K562 (cell line): Measurements from ENCODE around the gene CNOT11. TPM values are rescaled to one million over a fixed set of nuclear protein-coding genes. Genes with fewer than 3 reads are reported as not detected.

ENCODE experiments used
- ATF1 ChIP-seq, 2 experiments: fragments of 450-650 bp in 1 of 2; IDR thresholded peaks; 2 replicates each; pipeline ENCODE4 v1.6.1; 2016; ENCODE audit warnings: missing compliant biosample characterization in 1 of 2, missing genetic modification characterization in 1 of 2
- HIVEP1 ChIP-seq: fragments of 250-450 bp; sonication (Bioruptor Pico); IDR thresholded peaks from 2 replicates; pipeline ENCODE4 v1.4.0; 2020; ENCODE audit warnings: mild to moderate bottlenecking
- POLR2B ChIP-seq: fragments of 450-650 bp; IDR thresholded peaks from 2 replicates; pipeline ENCODE4 v1.6.1; 2018; ENCODE audit warnings: low read depth; ENCODE audit not compliant: partially characterized antibody
- SMAD3 ChIP-seq: fragments of 450-650 bp; formaldehyde crosslinking; conservative IDR thresholded peaks from 2 replicates; pipeline ENCODE4 v1.4.0; 2020; ENCODE audit warnings: mild to moderate bottlenecking
- TAF1 ChIP-seq: IDR thresholded peaks from 2 replicates; pipeline ENCODE4 v1.6.1; 2011; ENCODE audit warnings: mild to moderate bottlenecking, low read length, moderate library complexity; ENCODE audit not compliant: insufficient read depth, control insufficient read depth, severe bottlenecking; ENCODE audit errors: extremely low read depth
- TAF7 ChIP-seq: fragments of 450-650 bp; IDR thresholded peaks from 2 replicates; pipeline ENCODE4 v1.6.1; 2016; ENCODE audit warnings: missing genetic modification characterization, missing compliant biosample characterization
- TCF7L2 ChIP-seq: fragments of 150-350 bp; IDR thresholded peaks from 2 replicates; pipeline ENCODE4 v1.6.1; 2016; ENCODE audit warnings: low read depth, mild to moderate bottlenecking, low read length, moderate library complexity
- TEAD4 ChIP-seq, 2 experiments: sonication (generic) in 1 of 2; formaldehyde crosslinking in 1 of 2; IDR thresholded peaks; 2 replicates each; pipeline versions ENCODE4 v1.6.1 to v1.8.0; 2012 to 2022; ENCODE audit warnings: borderline replicate concordance in 1 of 2, inconsistent platforms in 1 of 2, low read length in 1 of 2, mild to moderate bottlenecking in 1 of 2, missing genetic modification reagents in 1 of 2
- ZNF232 ChIP-seq: sonication (generic); formaldehyde crosslinking; IDR thresholded peaks from 2 replicates; pipeline ENCODE4 v1.8.0; 2022; ENCODE audit warnings: mild to moderate bottlenecking, missing genetic modification reagents
- ZNF561 ChIP-seq: fragments of 450-650 bp; formaldehyde crosslinking; conservative IDR thresholded peaks from 2 replicates; pipeline ENCODE4 v1.4.0; 2020; ENCODE audit warnings: mild to moderate bottlenecking, moderate library complexity
- ZSCAN29 ChIP-seq: fragments of 450-650 bp; IDR thresholded peaks from 2 replicates; pipeline ENCODE4 v1.6.1; 2017
- polyA plus RNA-seq, 8 experiments: library from polyadenylated mRNA; depleted of rRNA in 4 of 8; stranded (reverse) in 5 of 8; unstranded in 3 of 8; fragments of >200 nt; fragmentation: Nextera tagmentation in 2 of 8; fragmentation: Illumina TruSeq in 1 of 8; extraction: Ambion mirVana in 2 of 8; extraction: Trizol in 1 of 8; gene quantifications; 2 replicates each; pipeline versions ENCODE4 v1.2.1 to v1.2.3, GENCODE V29; 2011 to 2014; ENCODE audit warnings: inconsistent platforms in 1 of 8, missing spikeins in 1 of 8
- total RNA-seq, 7 experiments: library from RNA; depleted of rRNA in 6 of 7; stranded (reverse); fragments of >200 nt in 6 of 7; fragmentation: Illumina TruSeq in 2 of 7; extraction: Trizol in 2 of 7; gene quantifications; 2 replicates each; pipeline versions ENCODE4 v1.2.1 to v1.2.3, GENCODE V29; 2011 to 2021; ENCODE audit warnings: low replicate concordance in 1 of 7
- TF ChIP-seq, protein P1 (sequence below): fragments of 150-350 bp; conservative IDR thresholded peaks from 2 replicates; pipeline ENCODE4 v1.6.1; 2014; ENCODE audit warnings: low read length
- TF ChIP-seq, protein P2 (sequence below): fragments of 250-450 bp; sonication (Bioruptor Pico); IDR thresholded peaks from 2 replicates; pipeline ENCODE4 v1.5.0; 2021
- TF ChIP-seq, protein P3 (sequence below): fragments of 450-650 bp; formaldehyde crosslinking; IDR thresholded peaks from 2 replicates; pipeline ENCODE4 v1.4.0; 2020; ENCODE audit warnings: mild to moderate bottlenecking, moderate library complexity
- TF ChIP-seq, protein P4 (sequence below): fragments of 250-450 bp; sonication (Bioruptor Pico); IDR thresholded peaks from 2 replicates; pipeline ENCODE4 v1.8.0; 2021; ENCODE audit warnings: moderate library complexity, mild to moderate bottlenecking, inconsistent platforms
- TF ChIP-seq, protein P5 (sequence below): sonication (generic); formaldehyde crosslinking; IDR thresholded peaks from 2 replicates; pipeline ENCODE4 v1.4.0; 2020; ENCODE audit warnings: mild to moderate bottlenecking, missing genetic modification reagents
- TF ChIP-seq, protein P6 (sequence below): sonication (generic); formaldehyde crosslinking; IDR thresholded peaks from 2 replicates; pipeline ENCODE4 v1.8.1; 2023; ENCODE audit warnings: mild to moderate bottlenecking, missing genetic modification reagents

Gene CNOT11
- total and polyA plus RNA-seq, 9 of the 15 experiments (the other 6 are each of a cell fraction or from before 2014, with no cell fraction given): 12.7 to 163 (median 64.2) TPM

DNA sequence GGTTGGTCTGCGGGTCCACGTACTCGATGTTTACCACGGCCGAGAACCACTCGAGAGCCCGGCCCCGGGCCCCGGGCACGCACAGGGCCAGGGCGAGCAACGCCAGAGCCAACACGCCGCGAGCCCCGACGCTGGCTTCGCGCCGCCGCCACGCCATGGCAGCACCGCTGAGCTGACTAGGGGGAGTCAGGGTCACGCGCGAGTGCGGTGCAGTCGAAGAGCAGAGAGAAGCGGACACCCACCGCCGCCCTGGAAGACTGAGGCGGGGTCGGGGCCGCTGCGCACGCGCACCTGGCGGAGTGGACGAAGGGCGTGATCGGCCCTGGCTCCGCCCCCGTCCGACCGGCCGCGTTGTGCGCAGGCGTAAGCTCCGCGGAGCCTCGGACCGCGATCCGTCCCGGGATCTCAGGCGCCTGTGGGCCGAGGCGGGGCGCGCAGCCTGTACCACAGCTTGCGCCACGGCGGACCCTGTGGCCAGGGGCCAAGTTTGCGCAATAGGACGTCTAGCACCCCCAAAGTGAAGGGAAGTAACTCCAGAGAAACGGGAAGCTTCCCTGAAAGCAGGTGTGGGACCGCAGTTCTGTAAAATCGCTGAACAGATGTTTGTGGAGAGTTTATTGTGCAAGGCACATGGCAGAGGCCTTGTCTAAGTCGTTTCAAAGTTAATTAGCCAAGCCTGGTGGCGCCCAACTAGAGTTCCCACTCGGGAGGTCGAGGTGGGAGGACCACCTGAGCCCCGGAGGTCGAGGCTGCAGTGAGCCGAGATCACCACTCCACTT, 55.9 kb downstream of the CNOT11 start, which contains the start of gene RNF149 (continued):
- TF ChIP-seq, protein P1, sequence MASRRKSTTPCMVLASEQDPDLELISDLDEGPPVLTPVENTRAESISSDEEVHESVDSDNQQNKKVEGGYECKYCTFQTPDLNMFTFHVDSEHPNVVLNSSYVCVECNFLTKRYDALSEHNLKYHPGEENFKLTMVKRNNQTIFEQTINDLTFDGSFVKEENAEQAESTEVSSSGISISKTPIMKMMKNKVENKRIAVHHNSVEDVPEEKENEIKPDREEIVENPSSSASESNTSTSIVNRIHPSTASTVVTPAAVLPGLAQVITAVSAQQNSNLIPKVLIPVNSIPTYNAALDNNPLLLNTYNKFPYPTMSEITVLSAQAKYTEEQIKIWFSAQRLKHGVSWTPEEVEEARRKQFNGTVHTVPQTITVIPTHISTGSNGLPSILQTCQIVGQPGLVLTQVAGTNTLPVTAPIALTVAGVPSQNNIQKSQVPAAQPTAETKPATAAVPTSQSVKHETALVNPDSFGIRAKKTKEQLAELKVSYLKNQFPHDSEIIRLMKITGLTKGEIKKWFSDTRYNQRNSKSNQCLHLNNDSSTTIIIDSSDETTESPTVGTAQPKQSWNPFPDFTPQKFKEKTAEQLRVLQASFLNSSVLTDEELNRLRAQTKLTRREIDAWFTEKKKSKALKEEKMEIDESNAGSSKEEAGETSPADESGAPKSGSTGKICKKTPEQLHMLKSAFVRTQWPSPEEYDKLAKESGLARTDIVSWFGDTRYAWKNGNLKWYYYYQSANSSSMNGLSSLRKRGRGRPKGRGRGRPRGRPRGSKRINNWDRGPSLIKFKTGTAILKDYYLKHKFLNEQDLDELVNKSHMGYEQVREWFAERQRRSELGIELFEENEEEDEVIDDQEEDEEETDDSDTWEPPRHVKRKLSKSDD: no peak
- 0 out of 2 replicates have a peak, but pooled peaks have one; percentile 55 for TF ChIP-seq HIVEP1 (CRISPR knock-in tag)
- TF ChIP-seq SMAD3 (CRISPR knock-in tag): no peak
- TF ChIP-seq, protein P2, sequence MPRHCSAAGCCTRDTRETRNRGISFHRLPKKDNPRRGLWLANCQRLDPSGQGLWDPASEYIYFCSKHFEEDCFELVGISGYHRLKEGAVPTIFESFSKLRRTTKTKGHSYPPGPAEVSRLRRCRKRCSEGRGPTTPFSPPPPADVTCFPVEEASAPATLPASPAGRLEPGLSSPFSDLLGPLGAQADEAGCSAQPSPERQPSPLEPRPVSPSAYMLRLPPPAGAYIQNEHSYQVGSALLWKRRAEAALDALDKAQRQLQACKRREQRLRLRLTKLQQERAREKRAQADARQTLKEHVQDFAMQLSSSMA (CRISPR knock-in tag): no peak
- TF ChIP-seq, protein P3, sequence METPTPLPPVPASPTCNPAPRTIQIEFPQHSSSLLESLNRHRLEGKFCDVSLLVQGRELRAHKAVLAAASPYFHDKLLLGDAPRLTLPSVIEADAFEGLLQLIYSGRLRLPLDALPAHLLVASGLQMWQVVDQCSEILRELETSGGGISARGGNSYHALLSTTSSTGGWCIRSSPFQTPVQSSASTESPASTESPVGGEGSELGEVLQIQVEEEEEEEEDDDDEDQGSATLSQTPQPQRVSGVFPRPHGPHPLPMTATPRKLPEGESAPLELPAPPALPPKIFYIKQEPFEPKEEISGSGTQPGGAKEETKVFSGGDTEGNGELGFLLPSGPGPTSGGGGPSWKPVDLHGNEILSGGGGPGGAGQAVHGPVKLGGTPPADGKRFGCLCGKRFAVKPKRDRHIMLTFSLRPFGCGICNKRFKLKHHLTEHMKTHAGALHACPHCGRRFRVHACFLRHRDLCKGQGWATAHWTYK (CRISPR knock-in tag): peak; percentile 96
- no peak for TF ChIP-seq ZSCAN29
- TF ChIP-seq TCF7L2: no peak
- TF ChIP-seq ATF1 (CRISPR knock-in tag; IDR thresholded peaks at IDR 0.05): no peak
- TF ChIP-seq ATF1 (tag; IDR thresholded peaks at IDR 0.05): peak; percentile 48; the same call in 1 of the 2 replicates
- no peak for TF ChIP-seq ZNF561 (CRISPR knock-in tag)
- no peak for TF ChIP-seq TAF7 (tag)
- TF ChIP-seq, protein P4, sequence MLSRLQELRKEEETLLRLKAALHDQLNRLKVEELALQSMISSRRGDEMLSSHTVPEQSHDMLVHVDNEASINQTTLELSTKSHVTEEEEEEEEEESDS (CRISPR knock-in tag): no peak
- peak; percentile 59; the same call in 1 of the 2 replicates for TF ChIP-seq ZNF232
- TF ChIP-seq POLR2B: peak; percentile 89
- TF ChIP-seq, protein P5, sequence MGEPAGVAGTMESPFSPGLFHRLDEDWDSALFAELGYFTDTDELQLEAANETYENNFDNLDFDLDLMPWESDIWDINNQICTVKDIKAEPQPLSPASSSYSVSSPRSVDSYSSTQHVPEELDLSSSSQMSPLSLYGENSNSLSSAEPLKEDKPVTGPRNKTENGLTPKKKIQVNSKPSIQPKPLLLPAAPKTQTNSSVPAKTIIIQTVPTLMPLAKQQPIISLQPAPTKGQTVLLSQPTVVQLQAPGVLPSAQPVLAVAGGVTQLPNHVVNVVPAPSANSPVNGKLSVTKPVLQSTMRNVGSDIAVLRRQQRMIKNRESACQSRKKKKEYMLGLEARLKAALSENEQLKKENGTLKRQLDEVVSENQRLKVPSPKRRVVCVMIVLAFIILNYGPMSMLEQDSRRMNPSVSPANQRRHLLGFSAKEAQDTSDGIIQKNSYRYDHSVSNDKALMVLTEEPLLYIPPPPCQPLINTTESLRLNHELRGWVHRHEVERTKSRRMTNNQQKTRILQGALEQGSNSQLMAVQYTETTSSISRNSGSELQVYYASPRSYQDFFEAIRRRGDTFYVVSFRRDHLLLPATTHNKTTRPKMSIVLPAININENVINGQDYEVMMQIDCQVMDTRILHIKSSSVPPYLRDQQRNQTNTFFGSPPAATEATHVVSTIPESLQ (CRISPR knock-in tag): no peak
- peak; percentile 81 for TF ChIP-seq TAF1
- TF ChIP-seq, protein P6, sequence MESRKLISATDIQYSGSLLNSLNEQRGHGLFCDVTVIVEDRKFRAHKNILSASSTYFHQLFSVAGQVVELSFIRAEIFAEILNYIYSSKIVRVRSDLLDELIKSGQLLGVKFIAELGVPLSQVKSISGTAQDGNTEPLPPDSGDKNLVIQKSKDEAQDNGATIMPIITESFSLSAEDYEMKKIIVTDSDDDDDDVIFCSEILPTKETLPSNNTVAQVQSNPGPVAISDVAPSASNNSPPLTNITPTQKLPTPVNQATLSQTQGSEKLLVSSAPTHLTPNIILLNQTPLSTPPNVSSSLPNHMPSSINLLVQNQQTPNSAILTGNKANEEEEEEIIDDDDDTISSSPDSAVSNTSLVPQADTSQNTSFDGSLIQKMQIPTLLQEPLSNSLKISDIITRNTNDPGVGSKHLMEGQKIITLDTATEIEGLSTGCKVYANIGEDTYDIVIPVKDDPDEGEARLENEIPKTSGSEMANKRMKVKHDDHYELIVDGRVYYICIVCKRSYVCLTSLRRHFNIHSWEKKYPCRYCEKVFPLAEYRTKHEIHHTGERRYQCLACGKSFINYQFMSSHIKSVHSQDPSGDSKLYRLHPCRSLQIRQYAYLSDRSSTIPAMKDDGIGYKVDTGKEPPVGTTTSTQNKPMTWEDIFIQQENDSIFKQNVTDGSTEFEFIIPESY (CRISPR knock-in tag): peak; percentile 53
- 0 out of 2 replicates have a peak, but pooled peaks have one; percentile 26 for TF ChIP-seq TEAD4 (IDR thresholded peaks at IDR 0.05; ENCODE audit: low read length)
- no peak; the same call in 1 of the 2 replicates for TF ChIP-seq TEAD4 (CRISPR knock-in tag; IDR thresholded peaks at IDR 0.05; ENCODE audit: borderline replicate concordance)
